ENCODE data around the gene PIGT.

Gene PIGT

DNA sequence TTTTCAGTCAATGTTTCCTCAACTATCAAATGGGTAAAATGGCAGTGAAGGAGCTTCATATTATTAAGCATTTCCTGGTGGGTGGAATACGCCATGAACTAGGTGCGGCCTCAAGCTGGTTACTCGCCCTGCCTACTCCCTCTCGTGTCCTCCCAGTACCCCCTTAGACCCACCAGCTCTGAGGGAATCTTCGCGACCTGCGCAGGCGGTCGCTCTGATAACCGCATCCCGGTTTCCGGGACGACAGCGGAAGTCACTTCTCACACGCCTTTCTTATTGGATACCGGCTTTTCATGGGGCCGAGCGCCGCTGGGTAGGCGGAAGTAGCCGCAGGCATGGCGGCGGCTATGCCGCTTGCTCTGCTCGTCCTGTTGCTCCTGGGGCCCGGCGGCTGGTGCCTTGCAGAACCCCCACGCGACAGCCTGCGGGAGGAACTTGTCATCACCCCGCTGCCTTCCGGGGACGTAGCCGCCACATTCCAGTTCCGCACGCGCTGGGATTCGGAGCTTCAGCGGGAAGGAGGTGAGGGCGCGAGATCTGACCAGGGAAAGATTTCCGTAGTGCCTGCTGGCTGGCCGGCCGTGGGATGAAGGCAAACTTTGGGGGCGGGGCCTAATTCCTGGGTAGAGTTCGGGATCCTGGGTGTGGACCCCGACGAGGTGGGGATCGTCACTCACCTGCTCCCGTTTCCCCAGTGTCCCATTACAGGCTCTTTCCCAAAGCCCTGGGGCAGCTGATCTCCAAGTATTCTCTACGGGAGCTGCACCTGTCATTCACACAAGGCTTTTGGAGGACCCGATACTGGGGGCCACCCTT, at the start of gene PIGT:
PIGT (plus strand) TSS at position 320 of the 816 bp plus-strand sequence; CDS start at position 336, 16 bp downstream.
- TF ChIP-seq, protein P1, sequence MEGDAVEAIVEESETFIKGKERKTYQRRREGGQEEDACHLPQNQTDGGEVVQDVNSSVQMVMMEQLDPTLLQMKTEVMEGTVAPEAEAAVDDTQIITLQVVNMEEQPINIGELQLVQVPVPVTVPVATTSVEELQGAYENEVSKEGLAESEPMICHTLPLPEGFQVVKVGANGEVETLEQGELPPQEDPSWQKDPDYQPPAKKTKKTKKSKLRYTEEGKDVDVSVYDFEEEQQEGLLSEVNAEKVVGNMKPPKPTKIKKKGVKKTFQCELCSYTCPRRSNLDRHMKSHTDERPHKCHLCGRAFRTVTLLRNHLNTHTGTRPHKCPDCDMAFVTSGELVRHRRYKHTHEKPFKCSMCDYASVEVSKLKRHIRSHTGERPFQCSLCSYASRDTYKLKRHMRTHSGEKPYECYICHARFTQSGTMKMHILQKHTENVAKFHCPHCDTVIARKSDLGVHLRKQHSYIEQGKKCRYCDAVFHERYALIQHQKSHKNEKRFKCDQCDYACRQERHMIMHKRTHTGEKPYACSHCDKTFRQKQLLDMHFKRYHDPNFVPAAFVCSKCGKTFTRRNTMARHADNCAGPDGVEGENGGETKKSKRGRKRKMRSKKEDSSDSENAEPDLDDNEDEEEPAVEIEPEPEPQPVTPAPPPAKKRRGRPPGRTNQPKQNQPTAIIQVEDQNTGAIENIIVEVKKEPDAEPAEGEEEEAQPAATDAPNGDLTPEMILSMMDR (IDR thresholded peaks at IDR 0.05; ENCODE audit: extremely low read depth, insufficient read depth, missing control alignments) = no peak
- DNase-seq (ENCODE audit: low spot score) = peak; percentile 87
- in situ Hi-C loops (cut with MboI; ENCODE audit: low pct_unique_long_range_greater_than_20kb, low sequenced_read_pairs, unreplicated experiment) = no loop called here

DNA sequence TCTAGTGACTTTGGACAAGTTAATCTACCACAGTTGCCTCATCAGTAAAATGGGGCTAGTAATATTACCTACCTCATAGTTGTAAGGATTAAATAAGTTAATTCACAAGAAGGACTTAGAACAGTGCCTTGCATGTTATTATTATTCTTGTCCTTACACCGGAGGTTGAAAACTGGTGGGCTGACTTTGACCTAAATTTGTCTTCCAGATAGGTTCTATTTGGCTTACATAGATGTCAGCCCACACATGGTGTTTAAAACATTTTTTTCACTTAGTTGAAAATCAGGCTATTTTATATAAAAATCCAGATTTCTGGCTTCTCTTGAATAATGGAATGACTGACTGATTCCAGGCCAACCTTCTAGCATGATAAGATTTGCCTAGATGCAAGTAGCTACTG, 49.7 kb upstream of the PIGT start:
- TF ChIP-seq, protein P1 (IDR thresholded peaks at IDR 0.05; ENCODE audit: extremely low read depth, insufficient read depth, missing control alignments) = no peak
- no peak for DNase-seq (ENCODE audit: low spot score)
- in situ Hi-C loops (cut with MboI; ENCODE audit: low pct_unique_long_range_greater_than_20kb, low sequenced_read_pairs, unreplicated experiment) = no loop called here

GRCh38 chr20:45366631-45367030, 49.3 kb upstream of the PIGT start:
- DNase-seq (ENCODE audit: low spot score) = no peak
- TF ChIP-seq, protein P1 (IDR thresholded peaks at IDR 0.05; ENCODE audit: extremely low read depth, insufficient read depth, missing control alignments) = no peak
- in situ Hi-C loops (cut with MboI; ENCODE audit: low pct_unique_long_range_greater_than_20kb, low sequenced_read_pairs, unreplicated experiment) = no loop called here

DNA sequence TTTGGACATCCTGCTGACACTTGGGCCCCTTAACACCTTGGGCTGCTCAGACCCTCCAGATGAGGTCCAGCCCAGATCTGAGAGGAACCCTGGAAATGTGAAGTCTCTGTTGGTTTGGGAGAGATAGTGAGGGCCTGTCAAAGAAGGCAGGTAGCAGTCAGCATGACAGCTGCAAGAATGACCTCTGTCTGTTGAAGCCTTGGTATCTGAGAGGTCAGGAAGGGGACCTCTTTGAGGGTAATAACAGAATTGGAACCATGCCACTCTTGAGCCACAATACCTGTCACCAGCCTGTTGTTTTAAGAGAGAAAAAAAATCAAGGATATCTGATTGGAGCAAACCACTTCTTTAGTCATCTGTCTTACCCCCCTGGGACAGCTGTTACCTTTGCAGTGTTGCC, 48.8 kb upstream of the PIGT start:
- DNase-seq (ENCODE audit: low spot score) = no peak
- in situ Hi-C loops (cut with MboI; ENCODE audit: low pct_unique_long_range_greater_than_20kb, low sequenced_read_pairs, unreplicated experiment) = no loop called here
- TF ChIP-seq, protein P1 (IDR thresholded peaks at IDR 0.05; ENCODE audit: extremely low read depth, insufficient read depth, missing control alignments) = no peak

GRCh38 chr20:45368221-45368980, 47.5 kb upstream of the PIGT start:
- TF ChIP-seq, protein P1 (IDR thresholded peaks at IDR 0.05; ENCODE audit: extremely low read depth, insufficient read depth, missing control alignments) = no peak
- DNase-seq (ENCODE audit: low spot score) = peak; percentile 88
- in situ Hi-C loops (cut with MboI; ENCODE audit: low pct_unique_long_range_greater_than_20kb, low sequenced_read_pairs, unreplicated experiment) = no loop called here

DNA sequence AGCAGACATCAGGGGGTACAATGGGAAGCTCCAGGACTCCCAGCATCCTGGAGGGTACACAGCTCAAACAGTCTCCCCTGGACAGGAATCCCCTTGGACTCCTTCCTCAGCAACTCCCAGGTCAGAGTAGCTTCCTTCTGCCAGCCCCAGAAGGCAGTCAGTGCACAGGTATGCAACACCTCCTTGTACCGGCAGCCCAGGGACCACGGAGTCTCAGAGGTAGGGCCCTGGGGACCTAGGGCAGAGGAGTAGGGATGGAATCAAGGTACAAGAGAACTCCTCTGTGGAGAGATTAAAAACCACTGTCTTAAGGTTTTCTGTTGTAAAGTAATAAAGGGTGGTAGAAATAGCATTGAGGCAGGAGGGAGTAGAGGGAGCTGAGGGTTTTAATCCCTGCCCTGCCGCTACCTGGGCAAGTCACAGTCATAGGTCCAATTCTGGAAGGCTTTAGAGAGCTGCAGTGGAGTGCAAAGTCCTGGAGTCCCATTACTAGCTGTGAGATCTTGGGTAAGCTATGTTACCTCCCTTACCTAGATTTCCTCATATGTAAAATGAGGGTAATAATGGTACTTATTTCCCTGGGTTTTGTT, 45.3 kb upstream of the PIGT start:
- TF ChIP-seq, protein P1 (IDR thresholded peaks at IDR 0.05; ENCODE audit: extremely low read depth, insufficient read depth, missing control alignments) = no peak
- no peak for DNase-seq (ENCODE audit: low spot score)
- in situ Hi-C loops (cut with MboI; ENCODE audit: low pct_unique_long_range_greater_than_20kb, low sequenced_read_pairs, unreplicated experiment) = no loop called here

All from GM13977 (cell line).